Breast epithelium (tissue), 3 donors: ENCODE results near the gene RBM5.

ENCODE experiments used
- CTCF ChIP-seq, 3 donors: fragments of 450-650 bp; IDR thresholded peaks; one replicate each; pipeline ENCODE4 v1.5.1; 2016 to 2017; ENCODE audit warnings: antibody characterized with exemption in 3 of 3, mild to moderate bottlenecking in 3 of 3, moderate library complexity in 3 of 3
- POLR2A ChIP-seq: fragments of 450-650 bp; IDR thresholded peaks from one replicate; pipeline ENCODE4 v1.6.1; 2016; ENCODE audit warnings: antibody characterized with exemption, mild to moderate bottlenecking, moderate library complexity
- POLR2AphosphoS5 ChIP-seq, 3 donors: sonication (generic); formaldehyde crosslinking; IDR thresholded peaks; one replicate each; pipeline ENCODE4 v1.6.1; 2017; ENCODE audit warnings: antibody characterized with exemption in 3 of 3

GRCh38 chr3:50140990-50141389 lies 52.3 kb downstream of the RBM5 start:
- TF ChIP-seq CTCF (IDR thresholded peaks at IDR 0.05) (no peak), POLR2A (no peak), POLR2AphosphoS5 (IDR thresholded peaks at IDR 0.05) (no peak)
